LNCaP clone FGC (cell line): ENCODE data around the gene OR2D2.
"Not testable (repeated sequence)": the region's sequence is repeated elsewhere in the genome, so short reads cannot be mapped to it uniquely, and the experiment has no call there.

ENCODE experiments used
- DNase-seq: peaks from one replicate; pipeline ENCODE4 v3.0.0-alpha.2; 2011; ENCODE audit warnings: low read depth
- H3K4me3 ChIP-seq: 2 replicates; pipeline ENCODE4 v1.5.1; 2011; ENCODE audit warnings: mild to moderate bottlenecking, low read depth, low read length, control low read depth
- TF ChIP-seq, protein P1 (sequence below): IDR thresholded peaks from 2 replicates; pipeline ENCODE4 v1.5.1; 2012; ENCODE audit warnings: mild to moderate bottlenecking; ENCODE audit not compliant: control insufficient read depth, insufficient read depth; ENCODE audit errors: extremely low read depth

OR2D2 gene

DNA sequence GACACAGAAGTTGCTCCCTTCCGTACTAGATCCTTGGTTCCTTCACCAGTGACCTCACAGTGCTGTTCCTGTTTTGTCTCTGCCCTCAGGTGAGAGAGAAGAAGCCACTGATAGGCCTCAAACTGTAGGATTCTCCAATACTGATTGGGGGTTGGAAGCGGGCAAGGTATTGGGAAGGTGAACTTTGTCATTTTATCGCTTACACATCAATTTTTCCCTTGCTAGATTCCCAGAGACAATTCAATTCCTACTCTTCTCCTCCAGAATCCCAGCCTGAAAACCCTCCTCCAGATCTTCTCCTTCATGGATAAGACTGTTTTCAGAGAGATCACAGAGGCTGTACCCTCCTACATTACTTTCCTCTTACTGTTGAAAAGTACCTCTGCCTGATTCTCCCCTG is 19.1 kb upstream of the OR2D2 start:
- TF ChIP-seq, protein P1, sequence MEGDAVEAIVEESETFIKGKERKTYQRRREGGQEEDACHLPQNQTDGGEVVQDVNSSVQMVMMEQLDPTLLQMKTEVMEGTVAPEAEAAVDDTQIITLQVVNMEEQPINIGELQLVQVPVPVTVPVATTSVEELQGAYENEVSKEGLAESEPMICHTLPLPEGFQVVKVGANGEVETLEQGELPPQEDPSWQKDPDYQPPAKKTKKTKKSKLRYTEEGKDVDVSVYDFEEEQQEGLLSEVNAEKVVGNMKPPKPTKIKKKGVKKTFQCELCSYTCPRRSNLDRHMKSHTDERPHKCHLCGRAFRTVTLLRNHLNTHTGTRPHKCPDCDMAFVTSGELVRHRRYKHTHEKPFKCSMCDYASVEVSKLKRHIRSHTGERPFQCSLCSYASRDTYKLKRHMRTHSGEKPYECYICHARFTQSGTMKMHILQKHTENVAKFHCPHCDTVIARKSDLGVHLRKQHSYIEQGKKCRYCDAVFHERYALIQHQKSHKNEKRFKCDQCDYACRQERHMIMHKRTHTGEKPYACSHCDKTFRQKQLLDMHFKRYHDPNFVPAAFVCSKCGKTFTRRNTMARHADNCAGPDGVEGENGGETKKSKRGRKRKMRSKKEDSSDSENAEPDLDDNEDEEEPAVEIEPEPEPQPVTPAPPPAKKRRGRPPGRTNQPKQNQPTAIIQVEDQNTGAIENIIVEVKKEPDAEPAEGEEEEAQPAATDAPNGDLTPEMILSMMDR: no peak

DNA sequence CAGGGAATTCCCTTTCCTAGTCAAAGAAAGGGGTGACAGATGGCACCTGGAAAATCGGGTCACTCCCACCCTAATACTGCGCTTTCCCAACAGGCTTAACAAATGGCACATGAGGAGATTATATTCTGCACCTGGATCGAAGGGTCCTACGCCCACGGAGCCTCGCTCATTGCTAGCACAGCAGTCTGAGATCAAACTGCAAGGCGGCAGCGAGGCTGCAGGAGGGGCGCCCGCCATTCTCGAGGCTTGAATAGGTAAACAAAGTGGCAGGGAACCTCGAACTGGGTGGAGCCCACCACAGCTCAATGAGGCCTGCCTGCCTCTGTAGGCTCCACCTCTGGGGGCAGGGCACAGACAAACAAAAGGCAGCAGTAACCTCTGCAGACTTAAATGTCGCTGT is 12.5 kb upstream of the OR2D2 start:
- not testable (repeated sequence) for DNase-seq, H3K4me3 ChIP-seq

More for the DNA sequence above, 19.1 kb upstream of the OR2D2 start:
- DNase-seq: no peak
- no peak overlapping the region for H3K4me3 ChIP-seq

DNA sequence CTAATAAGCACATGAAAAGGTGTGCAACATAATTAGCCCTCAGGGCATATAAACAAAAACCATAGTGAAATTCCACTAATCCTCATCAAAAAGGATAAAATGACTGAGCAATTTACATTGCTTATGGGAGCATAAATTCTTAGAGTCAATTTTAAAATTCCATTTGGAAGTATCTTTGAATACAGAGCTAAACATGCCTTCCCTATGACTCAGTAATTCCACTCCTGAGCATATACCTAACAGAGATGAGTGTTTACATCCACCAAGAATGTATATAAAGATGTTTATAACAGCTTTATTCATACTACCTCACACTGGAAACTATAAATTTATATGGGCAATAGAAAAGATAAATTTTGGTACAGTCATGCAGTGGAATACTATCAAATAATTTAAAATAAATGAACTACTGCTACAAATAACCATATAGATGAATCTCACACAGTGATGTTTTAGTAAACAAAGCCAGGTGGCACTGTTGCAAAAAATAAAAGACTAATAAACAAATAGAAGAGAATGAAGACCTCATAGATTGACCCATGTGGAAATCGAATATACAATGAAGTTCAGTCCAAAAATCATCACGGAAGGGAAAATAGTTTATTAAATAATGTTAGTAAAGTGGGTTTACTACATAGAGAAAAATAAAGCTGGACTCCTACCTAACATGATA is 8.2 kb upstream of the OR2D2 start:
- TF ChIP-seq, protein P1: no peak

DNA sequence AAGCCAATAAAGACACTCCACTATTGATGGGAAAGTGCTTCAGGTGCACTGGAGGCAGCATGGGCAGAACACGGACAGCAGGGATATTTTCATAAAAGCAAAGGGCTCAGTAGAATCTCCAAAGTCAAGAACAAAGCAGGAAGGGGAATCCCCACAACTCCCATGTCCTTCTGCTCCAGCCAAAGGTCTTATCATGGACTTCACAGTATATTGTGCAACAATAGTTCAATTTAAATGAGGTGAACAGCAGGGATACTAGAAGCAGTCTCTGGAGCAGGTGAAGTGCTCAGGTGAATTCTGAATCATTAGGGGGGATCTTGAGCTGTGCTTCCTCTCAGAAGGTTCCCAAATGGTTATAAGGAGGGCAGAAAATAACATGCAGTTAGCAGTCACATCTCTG is 6.6 kb upstream of the OR2D2 start:
- no peak for DNase-seq
- H3K4me3 ChIP-seq: no peak overlapping the region
- TF ChIP-seq, protein P1: no peak

More for the DNA sequence above, 8.2 kb upstream of the OR2D2 start:
- no peak for DNase-seq
- no peak overlapping the region for H3K4me3 ChIP-seq

DNA sequence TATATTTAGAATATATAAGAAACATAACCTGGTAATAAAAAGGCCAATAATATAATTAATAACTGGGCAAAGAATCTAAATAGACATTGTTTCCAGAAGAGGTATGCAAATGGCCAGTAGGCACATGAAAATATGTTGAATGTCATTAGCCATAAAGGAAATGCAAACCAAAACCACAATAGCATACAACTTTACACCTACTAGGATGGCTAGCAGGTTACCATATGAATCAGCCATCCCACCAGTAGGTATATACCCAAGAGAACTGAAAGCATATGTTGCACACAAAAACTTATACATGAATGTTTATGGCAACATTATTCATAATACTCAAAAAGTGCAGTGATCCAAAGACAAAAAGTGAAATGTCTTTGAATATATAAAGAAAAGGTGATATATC is 2.7 kb upstream of the OR2D2 start:
- DNase-seq: no peak
- TF ChIP-seq, protein P1: no peak
- no peak overlapping the region for H3K4me3 ChIP-seq

DNA sequence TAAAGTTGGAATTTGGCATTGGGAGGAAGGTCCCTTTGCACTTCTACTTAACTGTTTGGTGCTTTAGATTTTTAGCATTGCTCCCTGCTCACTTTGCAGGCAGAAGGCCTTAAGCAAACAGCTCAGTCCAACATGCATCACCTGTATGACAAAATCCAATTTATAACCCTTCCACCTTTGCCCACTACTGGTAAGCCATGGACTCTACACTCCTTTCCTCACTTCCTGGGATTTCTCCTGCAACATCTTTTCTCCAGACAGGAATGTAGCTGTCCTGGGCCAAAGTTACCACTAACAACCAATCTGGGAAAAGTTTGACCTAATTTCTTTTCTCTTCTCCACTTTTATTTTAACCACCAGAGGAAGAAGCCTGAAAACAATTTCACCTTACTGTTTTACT is 1.8 kb upstream of the OR2D2 start:
- no peak overlapping the region for H3K4me3 ChIP-seq
- TF ChIP-seq, protein P1: no peak
- DNase-seq: no peak

DNA sequence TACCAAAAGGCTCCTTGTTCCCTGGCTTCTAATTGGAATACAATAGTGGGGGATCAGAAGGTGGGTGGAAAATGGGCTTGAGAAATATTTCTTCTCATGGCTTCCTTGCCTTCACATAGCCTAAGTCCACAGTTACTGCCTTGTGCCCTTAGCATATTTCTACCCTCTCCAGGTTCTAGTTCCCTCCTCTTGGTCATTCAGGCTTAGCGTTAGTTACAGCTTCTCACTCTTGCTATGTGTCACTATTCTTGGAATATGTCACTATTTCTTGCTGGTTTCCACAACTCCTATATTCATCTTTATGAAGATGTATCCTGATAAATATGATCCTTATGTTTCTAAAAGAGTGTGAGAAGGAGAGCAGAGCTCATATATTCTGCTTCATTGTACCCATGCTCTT is 2.5 kb downstream of the OR2D2 start:
- no peak overlapping the region for H3K4me3 ChIP-seq
- TF ChIP-seq, protein P1: no peak
- no peak for DNase-seq
